ENCODE measurements around the gene ZNF107.
"Not testable (repeated sequence)": the region's sequence is repeated elsewhere in the genome, so short reads cannot be mapped to it uniquely, and the experiment has no call there.

Gene ZNF107

DNA sequence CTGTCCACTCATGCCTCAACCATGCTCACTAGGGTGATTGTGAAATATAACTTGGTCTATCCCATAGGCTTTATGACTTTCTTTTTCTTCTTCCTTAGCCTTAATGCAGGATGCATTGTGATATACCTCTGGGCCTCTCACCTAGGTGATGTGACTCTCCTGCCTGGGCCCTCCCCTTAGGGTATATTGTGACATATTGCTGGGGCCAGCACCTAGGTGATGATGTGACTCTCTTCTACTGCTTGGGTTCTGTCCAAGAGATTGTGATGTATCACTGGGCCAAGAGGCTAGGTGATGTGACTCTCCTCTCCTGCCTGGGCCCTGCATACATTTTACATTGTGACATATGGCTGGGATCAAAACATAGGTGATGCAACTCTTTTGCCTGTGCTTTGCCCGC lies 14.7 kb upstream of the ZNF107 start:
- no peak for DNase-seq

DNA sequence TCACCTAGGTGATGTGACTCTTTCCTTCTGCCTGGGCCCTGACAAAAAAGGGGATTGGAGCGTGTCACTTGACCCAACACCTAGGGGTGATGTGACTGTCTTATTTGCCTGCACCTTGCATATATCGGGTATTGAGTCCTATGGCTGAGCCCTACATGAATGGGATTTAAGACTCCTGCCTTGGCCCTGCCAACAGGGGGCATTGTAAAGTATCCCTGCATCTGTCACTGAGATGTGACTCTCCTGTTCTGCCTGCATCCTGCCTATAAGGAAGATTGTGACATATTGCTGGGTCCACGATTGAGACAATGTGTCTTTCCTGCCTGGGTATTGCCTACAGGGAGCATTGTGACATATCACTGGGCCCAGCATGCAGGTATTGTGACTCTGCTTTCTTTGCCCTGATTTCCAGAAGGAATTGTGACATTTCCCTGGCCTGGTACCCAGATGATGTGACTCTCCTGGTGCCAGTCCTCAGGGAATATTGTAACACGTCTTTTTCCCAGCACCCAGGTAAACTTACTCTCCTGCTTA lies 14.2 kb upstream of the ZNF107 start:
- DNase-seq = no peak

DNA sequence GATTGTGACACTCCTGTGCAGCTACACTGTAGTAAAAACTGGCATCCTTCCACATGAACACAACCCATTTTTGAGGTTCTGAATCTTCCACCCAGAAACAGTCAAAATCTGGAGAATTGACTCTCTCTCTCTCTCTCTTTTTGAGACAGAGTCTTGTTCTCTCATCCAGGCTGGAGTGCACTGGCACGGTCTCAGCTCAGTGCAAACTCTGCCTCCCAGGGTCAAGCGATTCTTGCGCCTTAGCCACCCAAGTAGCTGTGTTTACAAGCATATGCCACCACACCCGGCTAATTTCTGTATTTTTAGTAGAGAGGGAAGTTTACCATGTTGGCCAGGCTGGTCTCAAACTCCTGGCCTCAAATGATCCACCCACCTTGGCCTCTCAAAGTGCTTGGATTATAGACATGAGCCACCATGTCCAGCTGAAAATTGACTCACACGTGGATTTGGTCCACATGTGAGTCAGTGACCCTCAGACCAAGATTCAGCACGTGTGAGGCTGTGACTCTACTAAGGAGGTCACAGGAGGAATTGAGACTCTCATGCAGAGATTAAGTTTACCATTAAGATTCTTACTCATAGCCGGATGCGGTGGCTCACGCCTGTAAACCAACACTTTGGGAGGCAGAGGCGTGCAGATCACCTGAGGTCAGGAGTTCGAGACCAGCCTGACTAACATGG lies 12.1 kb upstream of the ZNF107 start:
- DNase-seq = no peak

DNA sequence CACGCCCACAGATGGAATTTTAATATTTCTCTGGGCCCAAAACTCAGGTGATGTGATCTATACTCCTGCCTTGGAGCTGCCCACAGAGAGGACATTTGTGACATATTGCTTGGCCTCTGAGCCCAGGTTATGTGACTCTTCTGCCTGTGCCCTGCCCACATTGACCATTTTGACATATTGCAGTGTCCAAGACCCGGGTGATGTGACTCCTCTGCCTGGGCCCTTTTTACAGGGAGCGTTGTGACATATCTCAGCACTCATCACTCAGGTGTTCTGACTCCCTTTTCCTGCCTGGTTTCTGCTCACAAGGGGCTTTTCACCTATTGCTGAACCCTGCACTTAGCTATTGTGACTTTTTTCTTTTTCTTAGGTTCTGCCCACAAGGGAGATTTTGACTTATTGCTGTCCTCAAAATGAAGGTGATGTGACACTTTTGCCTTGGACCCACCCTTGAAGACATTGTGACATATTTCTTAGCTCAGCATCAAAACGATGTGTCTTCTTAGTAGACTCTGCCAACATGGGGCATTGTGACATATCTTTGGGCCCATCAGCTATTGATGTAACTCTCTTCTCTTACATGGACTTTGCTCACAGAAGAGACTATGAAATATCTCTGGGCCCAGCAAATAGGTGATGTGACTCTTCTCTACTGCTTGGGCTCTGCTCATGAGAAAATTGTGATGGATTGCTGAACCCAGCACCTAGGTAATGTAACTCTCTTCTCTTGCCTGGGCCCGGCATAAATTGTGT lies 11.0 kb upstream of the ZNF107 start:
- no peak for DNase-seq

DNA sequence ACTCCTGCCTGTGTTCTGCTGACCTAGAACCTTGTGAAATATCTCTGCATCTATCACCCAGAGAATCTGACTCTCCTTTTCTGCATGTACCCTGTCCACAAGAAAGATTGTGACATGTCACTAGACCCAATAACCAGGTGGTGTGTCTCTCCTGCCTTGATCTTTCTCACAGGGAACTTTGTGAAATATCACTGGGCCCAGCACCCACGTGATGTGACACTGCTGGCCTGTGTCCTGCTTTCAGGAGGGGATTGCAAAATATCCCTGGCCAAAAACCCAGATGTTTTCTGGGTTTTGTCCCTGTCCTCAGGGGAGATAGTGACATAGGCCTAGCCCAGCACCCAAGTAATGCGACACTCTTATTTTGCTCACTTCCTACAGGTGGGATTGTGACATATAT lies 10.1 kb upstream of the ZNF107 start:
- DNase-seq = no peak

DNA sequence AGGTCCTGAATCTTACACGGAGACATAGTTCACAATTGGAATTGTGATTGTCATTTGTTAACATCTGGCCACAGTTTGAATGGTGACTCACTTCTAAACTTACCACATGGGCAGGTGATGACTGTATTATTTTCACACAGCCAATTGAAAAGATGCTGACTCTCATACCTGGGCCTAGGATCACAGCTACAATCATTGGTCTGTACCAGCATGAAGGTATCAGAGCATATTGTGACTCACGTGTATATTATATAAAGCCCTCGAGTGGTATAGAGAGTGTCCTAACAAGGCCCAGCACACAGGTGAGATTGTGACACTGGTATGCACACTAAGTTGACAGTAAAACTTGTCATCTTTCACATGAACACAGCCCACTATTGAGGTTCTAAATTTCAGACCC lies 9.4 kb upstream of the ZNF107 start:
- DNase-seq = no peak

DNA sequence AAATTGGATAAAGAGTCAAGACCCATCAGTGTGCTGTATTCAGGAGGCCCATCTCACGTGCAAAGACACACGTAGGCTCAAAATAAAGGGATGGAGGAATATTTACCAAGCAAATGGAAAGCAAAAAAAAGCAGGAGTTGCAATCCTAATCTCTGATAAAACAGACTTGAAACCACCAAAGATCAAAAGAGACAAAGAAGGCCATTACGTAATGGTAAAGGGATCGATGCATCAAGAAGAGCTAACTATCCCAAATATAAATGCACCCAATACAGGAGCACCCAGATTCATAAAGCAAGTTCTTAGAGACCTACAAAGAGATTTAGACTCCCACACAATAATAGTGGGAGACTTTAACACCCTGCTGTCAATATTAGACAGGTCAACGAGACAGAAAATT lies 3.8 kb upstream of the ZNF107 start:
- DNase-seq = not testable (repeated sequence)

DNA sequence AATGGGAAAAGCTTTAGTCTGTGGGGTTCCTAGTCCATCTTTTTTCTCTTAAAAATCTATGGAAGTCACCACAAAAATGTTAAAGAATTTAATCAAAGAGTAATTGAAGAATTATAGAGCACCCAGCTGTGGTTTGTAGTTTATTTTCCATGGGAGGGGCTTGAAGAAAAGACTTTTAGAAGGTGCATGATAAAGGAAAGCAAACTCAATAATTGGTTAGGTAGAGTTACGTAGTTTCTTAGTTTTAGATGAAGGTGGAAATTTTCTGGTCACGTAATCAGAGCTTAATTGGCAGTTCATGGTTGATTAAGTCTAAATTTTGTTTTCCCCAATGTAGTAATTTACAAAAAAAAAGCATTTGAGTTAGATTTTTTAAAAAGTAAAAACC lies 724 bp downstream of the ZNF107 start:
- DNase-seq = no peak

DNA sequence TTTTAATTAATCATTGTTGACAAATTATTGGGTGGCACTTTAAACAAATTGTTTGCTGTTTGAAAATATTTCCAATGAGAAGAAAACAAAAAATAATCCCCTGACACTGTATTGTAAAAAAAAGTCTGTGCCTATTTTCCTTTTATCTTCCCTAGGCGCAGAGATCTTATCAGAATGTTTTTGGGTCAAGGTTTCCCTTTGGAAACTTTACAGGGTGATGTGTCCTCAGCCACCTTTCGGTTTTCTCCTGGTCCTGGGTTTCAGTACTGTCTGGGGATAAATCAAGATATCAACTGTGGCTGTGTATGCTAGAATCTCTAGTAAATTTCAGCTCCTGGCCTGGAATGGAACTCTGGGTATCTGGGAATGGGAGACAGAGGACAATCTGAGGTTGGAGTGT lies 1.4 kb downstream of the ZNF107 start:
- DNase-seq = no peak

DNA sequence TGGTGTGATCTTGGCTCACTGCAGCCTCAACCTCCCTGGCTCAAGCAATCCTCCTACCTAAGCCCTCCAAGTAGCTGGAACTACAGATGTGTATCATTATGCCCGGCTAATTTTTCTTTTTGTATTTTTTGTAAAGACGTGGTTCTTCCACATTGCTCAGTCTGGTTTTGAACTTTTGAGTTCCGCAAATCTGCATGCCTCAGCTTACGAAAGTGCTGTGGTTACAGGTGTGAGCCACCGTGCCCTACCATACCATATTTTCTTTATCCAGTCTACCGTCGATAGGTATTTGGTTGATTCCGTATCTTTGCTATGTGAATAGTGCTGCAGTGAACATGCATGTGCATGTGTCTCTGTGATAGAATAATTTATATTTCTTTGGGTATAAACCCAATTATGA lies 6.5 kb downstream of the ZNF107 start:
- DNase-seq = no peak

DNA sequence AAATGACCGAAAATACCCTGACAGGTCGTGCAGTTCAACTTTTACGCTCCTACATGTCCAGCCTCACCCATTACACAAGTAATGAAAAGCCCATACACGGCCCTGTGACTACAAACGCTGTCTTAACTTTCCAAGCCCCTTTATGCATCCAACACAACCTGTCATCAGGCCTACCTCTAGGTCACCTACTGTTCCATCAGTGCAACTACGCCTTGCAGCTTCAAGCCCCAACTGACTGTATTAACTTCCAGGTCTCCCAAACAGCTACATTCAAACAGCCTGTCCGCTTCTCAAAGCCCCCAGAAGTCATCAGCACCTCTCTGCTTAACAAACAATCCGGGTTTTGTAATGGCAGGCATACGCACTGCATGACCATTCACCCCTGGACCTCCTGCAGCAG lies 19.2 kb downstream of the ZNF107 start:
- no peak for DNase-seq

DNA sequence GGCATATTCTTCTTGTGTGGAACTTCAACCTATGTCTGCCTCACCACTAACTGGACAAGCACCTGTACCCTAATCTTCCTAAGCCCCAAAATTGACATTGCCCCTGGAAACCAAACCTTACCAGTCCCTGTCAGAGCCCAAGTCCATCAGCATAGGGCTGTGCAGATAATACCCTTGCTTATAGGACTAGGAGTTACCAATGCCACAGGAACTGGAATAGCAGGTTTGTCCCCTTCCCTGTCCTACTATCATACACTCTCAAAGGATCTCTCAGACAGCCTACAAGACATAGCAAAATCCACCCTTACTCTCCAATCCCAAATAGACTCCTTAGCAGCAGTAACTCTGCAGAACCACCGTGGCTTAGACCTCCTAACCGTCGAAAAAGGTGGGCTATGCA lies 19.8 kb downstream of the ZNF107 start:
- no peak for DNase-seq

DNA sequence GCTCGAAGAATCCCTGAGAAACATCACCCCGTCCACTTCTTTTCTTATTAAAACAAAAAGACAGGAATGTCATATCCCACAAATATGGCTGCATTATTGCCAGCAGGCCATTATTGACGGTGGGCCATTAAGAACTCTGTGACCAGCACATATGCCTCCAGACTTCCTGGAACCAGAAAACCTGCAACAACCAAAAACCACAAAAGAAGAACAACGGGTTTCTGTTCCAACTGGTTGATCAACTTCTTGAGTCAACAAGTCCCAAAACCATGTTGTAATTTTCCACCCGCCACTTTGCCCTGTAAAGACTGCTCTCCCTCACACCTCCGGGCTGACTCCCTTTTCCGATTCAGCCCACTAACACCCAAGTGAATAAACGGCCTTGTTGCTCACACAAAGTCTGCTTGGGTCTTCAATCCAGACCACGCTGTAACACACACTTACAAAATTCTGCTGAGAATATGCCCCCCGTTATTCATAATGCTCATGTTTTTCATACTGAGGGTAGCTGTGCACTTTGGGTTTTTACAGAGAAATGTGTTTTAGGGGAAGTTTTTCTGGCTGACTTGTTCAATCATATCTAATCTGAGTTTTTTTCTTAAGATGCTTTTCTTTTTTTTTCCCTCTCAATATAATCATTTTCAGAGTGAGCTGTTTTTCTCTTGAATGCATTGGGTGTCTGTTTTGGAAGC lies 20.7 kb downstream of the ZNF107 start:
- no peak for DNase-seq

DNA sequence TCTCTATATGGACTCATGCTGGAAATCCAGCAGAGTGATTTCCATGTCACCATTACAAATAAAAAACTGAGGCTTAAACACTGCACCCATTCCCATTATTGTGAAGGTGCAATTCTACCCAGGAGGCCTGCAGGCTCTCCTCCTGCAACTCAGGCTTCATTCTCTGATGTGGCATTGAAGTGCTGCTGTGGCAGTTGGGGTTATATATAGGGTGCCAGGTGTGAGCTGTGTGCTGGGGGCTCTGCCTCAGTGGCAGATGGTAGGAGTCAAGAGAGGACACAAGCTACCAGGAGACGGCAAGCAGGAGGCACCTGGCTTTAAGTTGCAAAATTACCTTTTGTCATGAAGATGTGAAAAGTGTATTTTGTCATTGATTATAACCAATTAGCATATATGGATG lies 21.3 kb downstream of the ZNF107 start:
- no peak for DNase-seq

DNA sequence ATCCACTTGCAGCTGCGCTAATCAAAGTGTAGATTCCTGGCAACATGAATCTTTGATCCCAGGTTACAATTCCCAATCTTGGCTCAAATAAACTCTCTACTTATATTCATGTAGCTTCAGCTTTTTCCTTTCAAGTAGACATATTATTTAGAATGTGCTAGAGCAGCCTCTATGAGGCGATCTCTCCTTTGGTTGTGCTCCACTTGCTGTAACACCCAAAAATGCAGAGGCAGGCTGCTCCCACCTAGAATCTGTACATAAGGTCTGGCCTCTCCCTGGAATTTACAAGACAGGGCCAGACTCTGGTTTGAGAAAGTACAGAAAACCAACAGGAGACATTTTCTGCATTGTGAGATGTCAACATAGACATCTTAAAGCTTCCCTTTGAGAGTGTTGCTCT lies 23.1 kb downstream of the ZNF107 start:
- DNase-seq = no peak

DNA sequence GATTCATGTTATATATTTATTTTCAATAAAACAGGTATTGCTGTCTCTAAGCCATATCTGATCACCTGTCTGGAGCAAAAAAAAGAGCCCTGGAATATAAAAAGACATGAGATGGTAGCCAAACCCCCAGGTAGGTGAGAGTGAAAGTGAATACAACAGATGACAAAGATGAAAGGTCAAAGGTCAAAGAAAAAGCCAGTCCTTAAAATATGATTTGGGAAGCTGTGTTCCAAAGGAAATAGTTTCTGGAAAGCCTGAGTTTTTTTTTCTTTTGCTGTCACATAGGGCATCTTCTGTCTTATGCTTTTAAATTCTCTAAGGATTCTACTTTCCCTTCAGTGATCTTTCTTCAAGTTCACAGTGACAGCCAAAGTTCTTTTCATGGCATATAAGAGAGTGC lies 25.9 kb downstream of the ZNF107 start:
- DNase-seq = no peak

DNA sequence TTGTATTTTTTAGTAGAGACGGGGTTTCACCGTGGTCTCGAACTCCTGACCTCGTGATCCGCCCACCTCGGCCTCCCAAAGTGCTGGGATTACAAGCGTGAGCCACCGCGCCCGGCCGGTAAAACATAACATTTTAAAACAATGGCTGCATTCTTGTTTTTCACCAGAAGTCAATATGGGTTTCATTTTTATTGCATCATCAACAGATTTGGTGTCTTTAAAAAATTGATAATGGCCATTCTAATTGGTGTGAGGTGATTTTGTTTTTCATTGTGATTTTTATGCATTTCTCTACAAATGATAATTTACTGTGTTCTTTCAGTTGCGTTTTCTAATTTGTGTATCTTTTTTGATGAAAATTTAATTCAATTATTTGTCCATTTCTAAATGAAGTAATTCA lies 31.9 kb downstream of the ZNF107 start:
- DNase-seq = not testable (repeated sequence)

DNA sequence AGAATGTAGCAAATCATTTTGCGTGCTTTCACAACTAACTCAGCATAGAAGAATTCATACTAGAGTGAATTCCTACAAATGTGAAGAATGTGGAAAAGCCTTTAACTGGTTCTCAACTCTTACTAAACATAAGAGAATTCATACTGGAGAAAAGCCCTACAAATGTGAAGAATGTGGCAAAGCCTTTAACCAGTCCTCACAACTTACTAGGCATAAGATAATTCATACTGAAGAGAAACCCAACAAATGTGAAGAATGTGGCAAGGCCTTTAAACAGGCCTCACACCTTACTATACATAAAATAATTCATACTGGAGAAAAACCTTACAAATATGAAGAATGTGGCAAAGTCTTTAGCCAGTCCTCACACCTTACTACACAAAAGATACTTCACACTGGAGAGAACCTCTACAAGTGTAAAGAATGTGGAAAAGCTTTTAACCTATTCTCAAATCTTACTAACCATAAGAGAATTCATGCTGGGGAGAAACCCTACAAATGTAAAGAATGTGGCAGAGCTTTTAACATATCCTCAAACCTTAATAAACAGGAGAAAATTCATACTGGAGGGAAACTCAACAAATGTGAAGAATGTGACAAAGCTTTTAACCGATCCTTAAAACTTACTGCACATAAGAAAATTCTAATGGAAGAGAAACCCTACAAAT lies 40.8 kb downstream of the ZNF107 start:
- no peak for DNase-seq

DNA sequence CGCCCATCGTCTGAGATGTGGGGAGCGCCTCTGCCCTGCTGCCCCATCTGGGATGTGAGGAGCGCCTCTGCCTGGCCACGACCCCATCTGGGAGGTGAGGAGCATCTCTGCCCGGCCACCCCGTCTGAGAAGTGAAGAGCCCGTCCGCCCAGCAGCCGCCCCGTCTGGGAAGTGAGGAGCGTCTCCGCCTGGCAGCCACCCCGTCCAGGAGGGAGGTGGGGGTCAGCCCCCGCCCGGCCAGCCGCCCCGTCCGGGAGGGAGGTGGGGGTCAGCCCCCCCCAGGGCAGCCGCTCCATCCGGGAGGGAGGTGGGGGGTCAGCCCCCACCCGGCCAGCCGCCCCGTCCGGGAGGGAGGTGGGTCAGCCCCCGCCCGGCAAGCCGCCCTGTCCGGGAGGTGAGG lies 52.0 kb downstream of the ZNF107 start:
- DNase-seq = not testable (repeated sequence)

DNA sequence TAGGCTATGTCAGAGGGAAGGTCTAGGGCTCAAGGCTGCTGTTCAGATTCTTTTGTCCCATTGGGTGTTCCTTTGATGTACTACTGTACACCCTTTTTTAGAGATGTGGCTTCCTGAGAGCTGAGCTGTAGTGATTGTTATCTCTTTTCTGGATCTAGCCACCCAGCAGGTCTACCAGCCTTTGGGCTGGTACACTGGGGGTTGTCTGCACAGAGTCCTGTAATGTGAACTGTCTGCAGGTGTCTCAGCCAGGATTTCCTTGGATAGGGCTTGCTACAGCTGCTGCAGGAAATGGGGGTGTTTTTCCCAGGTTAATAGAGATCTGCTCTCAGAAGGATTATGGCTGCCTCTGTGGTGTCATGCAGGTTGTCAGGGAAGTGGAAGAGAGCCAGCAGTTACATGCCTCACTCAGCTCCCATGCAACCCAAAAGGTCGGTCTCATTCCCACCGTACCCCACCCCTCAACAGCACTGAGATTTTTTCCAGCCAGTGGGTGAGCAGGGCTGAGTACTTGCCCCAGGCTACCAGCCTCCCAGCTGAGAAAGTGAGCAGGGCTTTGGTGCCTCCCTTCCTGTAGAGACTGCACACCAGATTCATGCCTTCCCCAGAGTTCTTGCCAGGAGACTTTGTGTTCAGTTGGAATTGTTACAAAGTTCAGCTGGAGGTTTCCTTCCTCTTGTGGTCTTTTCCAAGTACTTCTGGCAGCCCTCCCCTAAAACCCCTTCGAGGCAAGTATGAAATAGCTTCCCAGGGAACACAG lies 63.3 kb downstream of the ZNF107 start:
- DNase-seq = no peak

DNA sequence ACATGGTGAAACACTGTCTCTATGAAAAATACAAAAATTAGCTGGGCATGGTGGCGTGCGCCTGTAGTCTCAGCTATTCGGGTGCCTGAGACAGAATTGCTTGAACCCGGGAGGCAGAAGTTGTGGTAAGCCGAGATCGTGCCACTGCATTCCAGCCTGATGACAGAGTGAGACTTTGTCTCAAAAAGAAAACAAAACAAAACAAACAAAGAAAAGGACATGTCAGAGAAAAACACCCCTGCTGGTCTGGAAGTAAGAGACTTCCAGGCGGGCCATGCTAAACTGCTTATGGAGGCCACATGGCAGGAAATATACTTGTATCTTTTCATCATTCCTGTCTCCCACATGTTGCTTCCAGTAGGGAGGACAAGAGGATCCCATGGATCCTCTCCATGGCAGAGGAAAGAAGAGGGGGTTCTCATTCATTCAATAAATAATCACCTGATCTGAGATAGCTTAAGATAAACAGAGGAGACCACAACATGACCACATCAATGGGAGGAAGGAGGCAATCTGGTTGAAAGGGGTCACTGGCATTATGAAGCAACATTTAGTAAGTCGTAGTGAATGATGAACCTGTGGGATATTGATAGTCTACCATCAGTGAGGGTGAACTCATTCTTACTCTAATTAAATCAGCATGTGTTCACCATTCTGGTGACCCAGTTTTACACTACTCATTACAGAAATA lies 67.8 kb downstream of the ZNF107 start:
- DNase-seq = no peak

DNA sequence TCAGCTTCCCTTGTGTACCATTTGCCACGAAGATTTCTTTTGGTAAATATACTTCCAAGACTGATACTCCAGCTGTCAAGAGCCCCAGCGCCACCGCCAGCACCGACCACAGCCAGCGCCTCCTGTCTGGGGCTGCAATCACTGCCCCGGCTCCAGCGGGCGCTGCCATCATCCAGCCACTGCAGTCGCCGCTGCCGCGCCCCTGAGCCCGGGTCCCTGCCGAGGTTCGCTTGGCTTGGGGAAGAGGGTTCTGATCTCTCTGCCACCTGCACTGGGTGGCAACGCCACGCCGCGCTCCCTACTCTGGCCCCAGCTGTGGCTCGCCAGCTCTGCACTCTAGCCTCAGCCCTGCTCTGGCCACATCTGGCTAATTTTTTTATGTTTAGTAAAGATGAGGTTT lies 70.6 kb downstream of the ZNF107 start:
- DNase-seq = no peak
